NCI-H146 treated with DMSO at 0.1 percent for 48 hours (cell line): ENCODE measurements around the gene IFT20.
A peak's percentile ranks its signal among the peaks of the same experiment; 100 is the strongest.

Experiments
- DNase-seq: peaks from one replicate; lab custom pipeline; 2025; ENCODE audit not compliant: unreplicated experiment; lab: John Stamatoyannopoulos, UW

IFT20 gene, protein sequence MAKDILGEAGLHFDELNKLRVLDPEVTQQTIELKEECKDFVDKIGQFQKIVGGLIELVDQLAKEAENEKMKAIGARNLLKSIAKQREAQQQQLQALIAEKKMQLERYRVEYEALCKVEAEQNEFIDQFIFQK

DNA sequence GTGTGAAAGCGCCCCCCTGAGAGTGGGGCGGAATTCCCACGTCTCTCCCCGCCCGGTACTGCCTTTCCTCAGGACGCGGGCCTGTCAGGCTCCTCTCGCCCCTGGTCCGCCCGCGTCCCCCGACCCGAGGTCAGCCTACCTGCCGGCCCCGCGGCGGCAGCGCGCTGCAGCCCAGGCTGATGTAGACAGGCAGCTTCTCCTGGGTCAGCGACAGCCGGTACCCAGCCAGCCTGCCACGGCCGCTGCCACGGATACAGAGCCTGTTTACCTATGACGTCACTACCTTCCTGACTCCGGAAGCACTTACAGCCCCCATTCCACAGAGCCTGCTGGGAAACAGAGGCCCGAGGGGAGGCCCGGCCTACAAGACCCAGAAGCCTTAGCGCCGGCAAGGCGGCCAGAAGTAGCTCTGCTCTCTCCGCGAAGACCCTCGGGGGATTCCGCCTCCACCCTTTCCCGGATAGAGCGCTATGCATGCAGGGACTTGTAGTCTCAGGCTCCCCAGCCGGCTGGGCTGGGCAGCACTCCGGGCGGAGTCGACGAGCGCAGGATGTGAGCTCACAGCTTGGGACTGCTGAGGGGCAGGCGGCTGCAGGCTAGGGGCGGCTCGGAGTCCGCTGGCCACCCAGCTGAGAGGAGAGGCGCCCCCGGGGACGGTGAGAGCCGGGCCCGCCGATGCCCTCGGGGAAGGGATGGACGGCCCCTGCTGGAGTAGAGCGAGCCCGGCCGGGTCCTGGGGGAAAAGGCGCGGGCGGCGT is at the start of gene IFT20, which contains the start of gene TNFAIP1:
IFT20 (minus strand) TSS at position 272 of the 758 bp plus-strand sequence. CDS start 3,487 bp downstream, outside the sequence.
TNFAIP1 (plus strand) TSS at position 561 of the 758 bp plus-strand sequence. CDS start 3,761 bp downstream, outside the sequence.
- DNase-seq, result peak; percentile 99

DNA sequence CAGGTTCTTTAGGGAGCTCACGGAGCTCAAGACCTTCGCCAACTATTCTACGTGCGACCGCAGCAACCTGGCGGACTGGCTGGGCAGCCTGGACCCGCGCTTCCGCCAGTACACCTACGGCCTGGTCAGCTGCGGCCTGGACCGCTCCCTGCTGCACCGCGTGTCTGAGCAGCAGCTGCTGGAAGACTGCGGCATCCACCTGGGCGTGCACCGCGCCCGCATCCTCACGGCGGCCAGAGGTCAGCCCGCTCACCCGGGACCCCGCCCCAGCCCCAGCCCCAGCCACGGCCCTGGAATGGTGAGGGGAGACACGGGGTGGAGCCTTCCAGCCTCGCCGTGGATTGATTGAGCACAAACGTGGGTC is 49.7 kb upstream of the IFT20 start:
- peak; percentile 47 for DNase-seq

DNA sequence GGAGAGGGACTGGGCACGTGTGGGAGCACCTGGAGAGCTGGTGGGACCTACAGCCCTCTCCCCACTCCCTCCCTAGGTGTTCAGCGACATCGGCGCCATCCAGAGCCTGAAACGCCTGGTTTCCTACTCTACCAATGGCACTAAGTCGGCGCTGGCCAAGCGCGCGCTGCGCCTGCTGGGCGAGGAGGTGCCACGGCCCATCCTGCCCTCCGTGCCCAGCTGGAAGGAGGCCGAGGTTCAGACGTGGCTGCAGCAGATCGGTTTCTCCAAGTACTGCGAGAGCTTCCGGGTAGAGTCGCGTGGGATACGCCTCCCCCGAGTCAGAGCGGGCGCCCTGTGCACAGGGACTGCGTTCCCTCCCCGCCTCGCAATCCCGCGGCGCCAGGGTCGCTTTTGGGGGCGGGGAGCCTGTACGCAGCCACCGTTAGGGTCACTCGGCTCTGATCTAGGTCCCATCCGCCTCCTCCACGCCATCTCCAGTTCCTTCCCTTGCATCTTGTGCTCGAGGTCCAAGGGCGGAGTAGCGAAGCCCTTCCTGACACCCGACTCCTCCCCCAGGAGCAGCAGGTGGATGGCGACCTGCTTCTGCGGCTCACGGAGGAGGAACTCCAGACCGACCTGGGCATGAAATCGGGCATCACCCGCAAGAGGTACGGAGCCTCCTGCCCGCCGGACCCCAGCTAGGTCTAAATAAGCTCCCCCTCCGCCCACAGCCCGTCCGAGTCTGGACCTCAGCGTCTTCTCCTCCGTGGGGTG is 49.2 kb upstream of the IFT20 start:
- DNase-seq, result peak; percentile 83

DNA sequence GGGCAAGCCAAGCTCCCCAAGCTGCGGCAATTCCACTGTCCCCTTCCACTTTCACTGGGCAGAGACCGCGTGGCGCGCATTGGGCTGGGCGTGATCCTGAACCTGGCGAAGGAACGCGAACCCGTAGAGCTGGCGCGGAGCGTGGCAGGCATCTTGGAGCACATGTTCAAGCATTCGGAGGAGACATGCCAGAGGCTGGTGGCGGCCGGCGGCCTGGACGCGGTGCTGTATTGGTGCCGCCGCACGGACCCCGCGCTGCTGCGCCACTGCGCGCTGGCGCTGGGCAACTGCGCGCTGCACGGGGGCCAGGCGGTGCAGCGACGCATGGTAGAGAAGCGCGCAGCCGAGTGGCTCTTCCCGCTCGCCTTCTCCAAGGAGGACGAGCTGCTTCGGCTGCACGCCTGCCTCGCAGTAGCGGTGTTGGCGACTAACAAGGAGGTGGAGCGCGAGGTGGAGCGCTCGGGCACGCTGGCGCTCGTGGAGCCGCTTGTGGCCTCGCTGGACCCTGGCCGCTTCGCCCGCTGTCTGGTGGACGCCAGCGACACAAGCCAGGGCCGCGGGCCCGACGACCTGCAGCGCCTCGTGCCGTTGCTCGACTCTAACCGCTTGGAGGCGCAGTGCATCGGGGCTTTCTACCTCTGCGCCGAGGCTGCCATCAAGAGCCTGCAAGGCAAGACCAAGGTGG is 46.0 kb upstream of the IFT20 start:
- no peak for DNase-seq

DNA sequence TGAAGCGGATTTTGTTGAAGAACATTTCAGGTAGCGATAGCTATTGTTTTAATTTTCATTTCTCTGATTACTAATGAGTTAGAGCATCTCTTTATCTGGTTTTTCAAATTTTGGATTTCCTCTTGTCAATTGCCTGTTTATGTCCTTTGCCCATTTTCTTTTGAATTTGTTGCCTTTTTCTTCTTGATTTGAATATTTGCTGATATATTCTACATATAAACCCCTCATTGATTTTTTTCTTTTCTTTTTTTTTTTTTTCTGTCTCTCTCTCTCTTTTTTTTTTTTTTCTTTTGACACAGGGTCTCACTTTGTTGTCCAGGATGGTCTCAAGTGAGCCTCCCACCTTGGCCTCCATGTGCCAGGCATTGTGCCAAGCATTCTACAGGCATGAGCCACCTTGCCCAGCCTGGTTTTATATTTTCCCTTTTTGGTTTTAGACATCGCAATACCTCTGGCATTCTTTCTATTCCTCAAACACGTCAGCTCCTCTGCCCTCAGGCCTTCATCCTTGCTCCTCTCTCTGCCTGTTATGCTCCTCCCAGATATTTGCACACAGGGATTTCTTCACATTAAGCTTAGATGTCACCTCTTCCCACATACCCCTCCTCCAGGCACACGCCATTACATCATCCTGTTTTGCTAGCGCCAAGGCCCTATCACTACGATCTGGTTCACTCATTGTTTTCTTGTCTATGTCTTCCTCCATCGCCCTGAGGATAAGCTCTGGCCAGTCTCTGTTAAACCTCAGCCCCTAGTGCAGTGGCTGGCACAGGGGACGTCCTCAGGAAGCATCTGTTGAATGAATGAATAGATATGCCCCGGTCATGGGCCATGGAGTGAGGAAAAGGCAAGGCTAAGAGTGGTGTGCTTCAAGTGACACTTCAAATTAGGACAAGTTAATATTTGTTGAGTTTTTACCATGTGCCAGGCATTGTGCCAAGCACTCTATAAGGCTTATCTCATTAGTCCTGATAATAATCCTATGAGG is 44.8 kb upstream of the IFT20 start:
- DNase-seq, result no peak

GRCh38 chr17:28372945-28373274 is 37.6 kb upstream of the IFT20 start:
- DNase-seq, result no peak

- no peak for DNase-seq
Observed at GRCh38 chr17:28372203-28372944, 37.1 kb upstream of the IFT20 start.

GRCh38 chr17:28371245-28372202 is 36.3 kb upstream of the IFT20 start, which contains the start of gene SARM1:
Gene SARM1 (plus strand): TSS chr17:28371694. CDS start chr17:28372033, 339 bp downstream.
- DNase-seq, result peak; percentile 87

- DNase-seq, result no peak
Observed at GRCh38 chr17:28370744-28371103, 35.5 kb upstream of the IFT20 start.

DNA sequence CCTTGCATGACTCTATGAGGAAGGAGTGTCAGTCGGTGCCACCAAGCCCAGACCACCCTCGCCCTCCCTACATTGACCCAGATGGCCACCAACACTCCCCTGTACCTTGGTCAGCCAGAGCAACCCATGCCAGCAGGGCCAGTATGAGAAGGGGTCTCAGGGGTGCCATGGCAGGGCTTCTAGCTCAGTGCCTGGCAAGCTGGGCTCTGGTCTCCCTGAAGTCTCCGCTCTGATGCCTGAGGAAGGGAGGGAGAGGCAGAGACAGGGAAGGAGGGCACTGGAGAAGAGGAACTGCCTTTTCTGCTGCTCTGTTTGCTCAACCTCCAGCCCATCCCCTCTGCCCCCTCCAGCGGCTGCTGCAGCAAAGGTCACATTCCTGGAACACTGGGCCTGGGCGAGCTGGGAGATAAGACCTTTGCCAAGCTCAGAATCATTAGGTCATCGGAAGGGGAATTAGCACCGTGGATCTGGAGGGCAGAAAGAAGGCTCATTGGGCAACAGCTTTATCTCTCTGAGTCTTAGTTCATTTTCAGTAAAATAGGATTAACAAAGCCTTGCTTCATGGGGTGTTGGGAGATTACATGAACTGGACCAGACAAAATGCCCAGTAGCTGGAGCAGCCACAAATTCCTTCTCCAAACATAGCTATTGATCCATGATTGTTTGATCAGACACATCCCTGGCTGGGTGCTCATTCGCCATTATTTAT is 34.9 kb upstream of the IFT20 start, which contains the start of gene VTN:
VTN (minus strand) TSS at position 273 of the 709 bp plus-strand sequence; CDS start at position 169, 104 bp downstream.
- peak; percentile 63 for DNase-seq

DNA sequence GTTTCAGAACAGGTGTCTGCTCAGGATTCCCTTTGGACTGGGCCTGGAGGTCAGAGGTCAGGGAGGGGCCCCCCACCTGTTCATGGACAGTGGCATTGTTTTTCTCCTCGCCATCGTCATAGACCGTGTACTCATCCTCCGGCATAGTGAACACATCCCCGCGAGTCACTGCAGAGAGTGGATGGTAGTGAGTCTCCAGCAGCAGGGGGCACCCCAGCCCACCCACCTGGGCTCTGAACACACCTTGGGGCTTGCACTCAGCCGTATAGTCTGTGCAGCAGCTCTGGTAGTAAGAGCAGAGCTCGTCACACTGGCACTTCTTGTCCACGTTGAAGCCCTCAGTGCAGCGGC is 34.4 kb upstream of the IFT20 start:
- DNase-seq, result no peak

DNA sequence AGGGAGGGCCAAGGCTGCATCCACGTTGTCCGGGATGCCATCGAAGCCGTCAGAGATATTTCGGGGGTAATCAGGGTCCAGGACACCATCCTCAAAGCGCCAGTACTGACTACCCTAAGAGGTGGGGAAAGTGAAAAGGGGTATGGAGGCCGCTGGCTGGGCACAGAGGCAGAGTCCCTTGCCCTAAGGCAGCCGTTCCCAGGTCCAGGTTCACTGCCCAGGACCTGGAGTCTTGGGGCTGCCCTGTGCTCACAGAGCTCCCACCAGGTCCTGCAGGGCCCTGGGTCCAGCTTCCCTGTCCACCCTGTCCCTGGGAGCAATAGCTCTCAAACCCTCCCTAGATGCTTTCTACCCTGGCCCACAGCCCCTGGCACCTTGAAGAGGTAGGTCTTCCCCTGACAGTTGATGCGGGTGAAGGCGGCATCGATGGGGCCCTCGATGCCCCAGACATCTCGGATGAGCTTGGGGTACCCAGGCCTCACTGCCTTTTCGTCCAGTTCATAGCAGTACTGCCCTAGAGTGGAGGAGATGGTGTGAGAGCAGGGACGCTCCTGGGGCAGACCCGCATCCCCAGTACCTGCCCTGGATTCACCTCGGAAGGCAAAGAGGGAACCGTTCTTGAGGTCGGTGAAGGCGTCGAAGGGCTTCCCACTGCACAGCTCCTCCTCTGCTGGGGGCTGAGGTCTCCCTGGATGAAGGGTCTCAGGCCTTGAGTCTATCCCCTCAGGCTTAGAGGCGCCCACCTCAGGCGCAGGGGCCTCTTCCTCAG is 33.8 kb upstream of the IFT20 start:
- DNase-seq, result no peak

DNA sequence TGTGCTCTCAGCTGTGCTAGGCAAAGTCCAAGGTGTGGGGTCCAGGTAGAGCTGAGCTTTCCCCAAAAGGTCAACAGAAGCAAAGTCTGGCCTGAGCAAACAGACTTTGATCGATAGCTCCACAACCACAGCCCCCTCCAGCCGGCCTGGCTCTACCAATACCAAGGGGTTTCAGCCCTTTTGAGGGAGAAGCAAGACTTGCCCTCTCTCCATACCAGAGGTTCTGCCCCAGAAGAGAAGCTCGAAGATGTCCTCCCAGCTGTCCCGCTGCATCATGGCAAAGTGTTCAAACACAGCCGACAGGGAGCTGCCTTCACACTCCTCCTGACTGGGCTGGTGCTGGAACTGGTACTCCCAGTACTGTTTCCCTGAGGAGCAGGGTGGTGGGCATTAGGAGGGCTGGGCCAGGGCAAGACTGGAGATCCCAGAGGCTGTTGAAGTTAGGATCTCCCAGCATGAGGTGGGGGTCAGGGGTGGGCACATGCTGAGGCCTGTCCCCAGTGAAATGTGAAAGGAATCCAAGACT is 33.1 kb upstream of the IFT20 start:
- DNase-seq, result no peak

GRCh38 chr17:28367641-28368305 is 32.5 kb upstream of the IFT20 start:
- no peak for DNase-seq

DNA sequence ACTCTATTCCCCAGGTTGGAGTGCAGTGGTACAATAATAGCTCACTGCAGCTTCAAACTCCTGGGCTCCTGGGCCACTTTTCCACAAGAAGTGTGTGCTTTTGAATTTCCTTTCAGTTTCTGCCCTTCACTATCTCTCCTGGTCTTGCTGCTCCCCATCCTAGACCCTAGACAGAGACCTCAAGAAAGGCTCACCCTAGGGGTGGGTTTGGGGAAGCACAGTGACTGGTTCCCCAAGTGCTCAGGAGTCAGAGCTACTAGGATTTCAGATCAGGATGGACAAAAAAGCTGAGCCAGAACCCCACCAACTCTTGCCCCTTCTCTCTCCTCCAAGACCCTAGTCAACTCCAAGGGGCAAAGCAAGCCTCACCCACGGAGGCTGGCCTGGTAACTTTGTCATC is 31.3 kb upstream of the IFT20 start:
- DNase-seq, result no peak

DNA sequence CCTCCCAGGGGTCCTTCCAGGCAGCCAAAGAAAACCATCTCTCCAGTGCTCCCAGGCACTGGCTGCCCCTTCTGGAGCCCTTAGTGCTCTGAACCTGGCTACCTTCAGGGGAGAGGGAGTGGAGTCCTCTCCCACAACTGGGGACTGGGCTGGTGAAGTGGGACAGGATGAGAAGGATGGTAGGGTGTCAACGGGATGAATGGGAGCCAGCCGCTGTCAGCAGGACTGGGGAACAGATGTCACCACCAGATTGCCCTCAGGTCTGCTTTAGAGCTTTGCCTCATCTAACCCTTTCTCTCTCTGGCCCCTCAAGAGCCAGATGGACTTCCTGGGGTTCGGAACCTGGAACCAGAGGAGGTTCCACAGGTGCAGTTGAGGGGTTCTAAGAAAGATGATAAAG is 30.2 kb upstream of the IFT20 start:
- no peak for DNase-seq
